GM12801 (cell line): Measurements from ENCODE around the gene SMC3.

Experiments used
- CTCF ChIP-seq: IDR thresholded peaks from one replicate; pipeline ENCODE4 v1.5.1; 2011; ENCODE audit warnings: control low read depth; ENCODE audit not compliant: insufficient read length; ENCODE audit errors: extremely low read depth

SMC3 gene

GRCh38 chr10:110648692-110649346, 81.3 kb downstream of the SMC3 start:
- no peak for TF ChIP-seq CTCF

- TF ChIP-seq CTCF, result no peak
These were observed 82.1 kb downstream of the SMC3 start for GRCh38 chr10:110649347-110650264.

- TF ChIP-seq CTCF, result no peak
These were observed 82.8 kb downstream of the SMC3 start for GRCh38 chr10:110650265-110650668.

DNA sequence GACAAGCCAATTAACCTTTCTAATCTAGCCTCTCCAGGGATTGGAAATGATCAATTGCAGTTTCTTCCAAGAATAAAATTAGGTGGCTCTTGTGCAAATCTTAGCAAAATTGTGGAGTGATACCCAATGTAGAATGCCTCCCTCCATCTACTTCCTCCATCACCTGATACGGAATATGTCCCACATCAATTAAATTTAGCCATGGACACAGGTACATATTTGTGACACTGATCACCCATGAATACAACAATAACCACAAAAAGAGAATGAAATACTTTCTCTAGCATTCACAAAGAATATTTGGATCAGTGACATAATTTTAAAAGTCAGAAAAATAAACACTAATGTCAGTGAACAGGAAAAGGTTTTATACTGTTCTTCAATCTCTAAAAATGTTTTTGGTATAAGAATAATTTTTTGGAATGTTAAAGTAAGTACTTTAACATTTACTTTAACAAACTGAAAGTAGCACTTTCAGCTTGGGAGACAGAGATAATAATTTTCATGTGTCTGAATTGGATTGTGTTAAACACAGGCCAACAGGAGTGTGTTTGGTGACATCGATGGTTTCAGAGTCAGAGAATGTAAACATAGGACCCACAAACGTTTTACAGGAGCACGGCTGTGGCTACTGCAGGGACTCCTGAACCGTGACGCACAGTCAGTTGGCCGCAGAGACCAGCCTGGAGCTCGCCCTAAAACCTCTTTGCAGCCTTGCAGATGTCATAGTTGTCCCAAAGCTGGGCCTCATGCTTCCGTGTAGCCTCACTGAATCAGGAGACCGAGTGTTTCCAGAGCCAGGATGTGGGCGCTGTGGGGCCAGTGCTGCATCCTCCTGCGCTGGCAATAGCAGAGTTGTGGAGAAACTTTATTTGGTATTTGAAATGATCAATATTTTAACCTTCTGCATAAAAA, 83.8 kb downstream of the SMC3 start:
- no peak for TF ChIP-seq CTCF

DNA sequence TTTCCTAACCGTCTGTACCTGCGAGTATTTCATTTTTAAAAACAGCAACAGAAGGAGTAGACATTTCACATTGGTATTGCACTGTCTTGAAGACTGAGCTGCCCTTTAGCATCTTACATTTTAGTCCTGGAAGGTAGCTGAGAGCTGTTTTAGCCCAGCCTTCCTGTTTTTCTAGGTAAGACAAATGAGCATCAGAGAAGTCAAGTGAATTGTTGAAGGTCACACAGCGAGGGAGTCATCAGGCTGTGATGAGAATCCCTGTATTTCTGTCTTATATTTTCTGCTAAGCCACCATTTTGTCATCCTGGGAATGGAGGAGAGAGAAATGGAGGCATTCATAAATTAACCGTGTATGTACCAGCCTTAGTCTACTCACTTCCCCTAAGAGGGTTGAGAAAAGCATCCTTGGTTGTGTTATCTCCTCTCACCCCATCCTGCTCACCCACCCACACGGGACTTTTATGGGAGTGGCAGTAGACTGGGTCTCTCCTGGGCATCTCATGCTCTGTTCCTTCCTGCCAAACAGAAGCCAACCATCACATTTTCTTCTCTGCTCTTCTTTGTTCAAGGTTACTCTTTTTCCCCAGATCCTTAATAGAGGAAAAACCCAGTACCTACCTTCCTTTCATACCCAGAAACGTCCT, 85.1 kb downstream of the SMC3 start:
- no peak for TF ChIP-seq CTCF
